ENCODE results near the gene QSOX2.

Gene QSOX2

GRCh38 chr9:136203408-136204144, 42.0 kb downstream of the QSOX2 start:
- DNase-seq (ENCODE audit: low read depth), result no peak

GRCh38 chr9:136202454-136203407, 42.9 kb downstream of the QSOX2 start:
- DNase-seq (ENCODE audit: low read depth), result no peak

DNA sequence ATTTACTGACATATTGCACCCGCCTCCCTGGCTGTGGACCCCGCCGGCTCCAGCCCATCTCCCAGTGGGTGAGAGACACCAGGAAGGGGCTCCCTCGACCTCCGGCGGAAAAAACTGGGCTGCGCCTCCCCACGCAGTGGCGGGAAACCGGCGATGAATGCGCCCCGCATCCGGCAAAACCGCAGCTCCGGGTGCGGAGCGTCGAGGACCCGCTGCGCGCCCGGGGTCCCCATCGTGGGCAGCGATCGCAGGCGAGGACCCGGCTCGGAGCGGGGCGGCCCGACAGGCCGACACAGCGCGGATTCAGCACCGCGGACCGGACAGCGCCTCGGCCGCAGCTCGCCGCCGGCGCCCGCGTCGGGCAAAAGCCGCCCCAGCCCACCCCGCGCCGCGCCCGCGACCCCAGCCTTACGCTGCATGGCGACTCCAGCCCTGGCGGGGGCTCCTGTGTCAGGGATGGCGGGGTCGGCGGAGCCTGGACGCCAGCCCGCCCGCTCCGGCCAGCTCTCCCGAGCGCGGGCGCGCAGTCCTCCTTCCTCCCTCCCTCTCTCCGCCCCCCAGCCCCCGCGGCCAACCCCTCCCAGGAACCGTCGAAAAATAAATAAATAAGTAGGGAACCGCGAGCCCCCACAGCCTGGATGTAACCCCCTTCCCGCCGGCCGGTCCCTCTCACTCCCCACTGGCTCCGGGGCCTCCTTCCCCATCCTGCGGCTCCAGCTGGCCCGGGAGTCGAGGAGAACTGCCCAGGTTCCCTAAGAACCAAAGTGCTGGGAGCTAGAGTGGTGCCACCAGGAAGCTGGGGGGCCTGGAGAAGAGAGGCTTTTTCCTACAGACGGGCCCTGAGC, 43.8 kb downstream of the QSOX2 start:
- DNase-seq (ENCODE audit: low read depth), result no peak

DNA sequence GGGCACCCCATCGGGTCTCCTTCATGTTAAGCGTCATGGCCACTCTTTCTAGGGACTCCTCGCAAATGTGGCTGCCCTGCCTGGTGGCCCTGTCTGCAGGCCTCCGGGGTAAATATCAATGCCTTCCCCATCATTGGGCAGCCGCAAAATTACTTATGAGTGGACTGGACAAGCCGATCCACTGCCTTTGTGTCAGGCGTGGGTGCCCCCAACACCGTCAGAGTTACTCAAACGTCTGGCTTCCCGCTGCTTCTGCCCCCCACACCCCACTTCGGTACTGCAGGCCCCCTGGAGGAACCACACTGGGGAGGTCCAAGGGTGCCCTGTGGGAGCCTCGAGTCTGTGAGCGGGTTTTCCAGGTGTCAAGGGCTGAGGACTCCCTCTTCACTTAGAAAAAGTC, 44.4 kb downstream of the QSOX2 start:
- no peak for DNase-seq (ENCODE audit: low read depth)

GRCh38 chr9:136200424-136200823, 45.2 kb downstream of the QSOX2 start:
- no peak for DNase-seq (ENCODE audit: low read depth)

DNA sequence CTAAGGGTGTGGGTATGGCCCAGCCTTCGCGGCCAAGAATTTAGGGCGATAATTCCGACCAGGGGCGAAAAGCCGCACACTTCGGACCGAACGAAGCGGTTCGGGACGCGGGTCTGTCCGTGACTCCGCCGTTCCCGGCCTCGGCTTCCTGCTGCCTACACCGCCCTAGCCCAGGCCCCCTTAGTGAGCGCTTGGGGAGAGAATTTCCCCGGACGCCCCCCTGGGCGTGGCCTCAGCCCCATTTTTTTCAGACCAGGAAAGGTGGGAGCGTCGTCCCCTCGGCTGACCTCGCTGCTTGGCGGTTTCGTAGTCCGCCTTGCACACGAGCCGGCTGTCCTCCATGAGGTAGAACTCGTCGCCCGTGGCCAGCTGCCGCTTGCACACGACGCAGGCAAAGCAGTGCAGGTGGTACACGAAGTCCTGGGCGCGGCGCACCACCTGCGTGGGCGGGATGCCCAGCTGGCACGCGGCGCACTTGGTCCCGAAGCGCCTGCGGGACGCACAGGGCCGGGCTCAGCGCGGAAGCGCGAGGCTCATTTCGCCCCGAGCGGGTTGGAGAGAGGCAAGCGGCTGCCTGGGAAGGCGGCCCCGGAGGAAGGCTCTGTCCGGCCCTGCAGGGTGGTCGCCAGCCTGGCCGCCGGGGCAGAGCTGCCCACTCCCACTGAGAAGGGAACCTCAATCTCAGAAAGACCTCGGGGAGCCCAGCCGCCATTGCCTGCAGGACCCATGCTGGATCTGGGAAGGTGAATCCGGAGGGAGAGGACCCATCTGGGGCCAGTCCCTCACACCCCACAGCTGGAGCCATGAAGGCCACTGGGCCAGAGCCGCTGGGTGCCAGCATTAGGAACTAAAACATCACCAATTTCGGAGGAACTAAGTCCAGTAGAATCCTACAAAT, 46.0 kb downstream of the QSOX2 start:
- DNase-seq (ENCODE audit: low read depth), result no peak

- DNase-seq (ENCODE audit: low read depth), result no peak
These were observed 47.0 kb downstream of the QSOX2 start for GRCh38 chr9:136198605-136199083.

GRCh38 chr9:136197930-136198604, 47.5 kb downstream of the QSOX2 start:
- no peak for DNase-seq (ENCODE audit: low read depth)

DNA sequence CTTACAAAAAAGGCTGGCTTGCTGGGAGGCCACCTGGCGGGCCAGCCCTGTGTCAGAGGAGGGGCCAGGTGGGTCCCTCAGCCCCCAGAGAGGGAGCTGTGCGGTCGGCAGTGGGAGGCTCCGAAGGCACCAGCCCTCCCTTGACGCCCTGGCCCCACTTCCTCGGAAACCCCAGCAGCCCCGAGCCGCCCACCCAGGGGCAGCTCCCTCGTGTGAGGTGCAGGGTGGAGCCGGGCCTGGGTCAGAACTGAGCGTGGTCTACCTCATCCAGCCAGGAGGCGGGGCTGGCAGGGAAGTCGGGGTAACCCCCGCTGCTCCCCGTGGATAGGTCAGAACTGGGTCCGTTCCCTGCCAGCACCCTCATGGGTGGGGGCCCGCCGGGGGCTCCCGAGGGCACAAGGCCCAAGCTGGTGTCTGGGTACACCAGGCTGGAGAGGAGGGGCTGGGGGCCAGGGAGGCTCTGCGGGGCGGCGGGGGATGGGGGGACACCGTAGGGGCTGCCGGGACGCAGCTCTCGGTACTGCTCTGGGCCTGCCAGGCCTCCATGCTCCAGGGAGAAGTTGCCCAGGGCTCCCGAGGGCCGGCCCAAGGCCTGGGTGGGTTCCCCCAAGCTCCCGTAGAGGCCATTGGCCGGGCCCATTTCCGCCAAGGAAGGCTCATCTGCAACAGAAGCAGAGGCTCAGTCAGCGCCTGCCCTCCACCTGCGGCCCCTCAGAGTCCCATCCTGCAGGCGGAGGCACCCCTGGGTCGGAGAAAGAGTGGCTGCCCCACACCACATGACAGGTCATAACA, 48.3 kb downstream of the QSOX2 start:
- no peak for DNase-seq (ENCODE audit: low read depth)

GRCh38 chr9:136196404-136197083, 49.1 kb downstream of the QSOX2 start:
- no peak for DNase-seq (ENCODE audit: low read depth)

DNA sequence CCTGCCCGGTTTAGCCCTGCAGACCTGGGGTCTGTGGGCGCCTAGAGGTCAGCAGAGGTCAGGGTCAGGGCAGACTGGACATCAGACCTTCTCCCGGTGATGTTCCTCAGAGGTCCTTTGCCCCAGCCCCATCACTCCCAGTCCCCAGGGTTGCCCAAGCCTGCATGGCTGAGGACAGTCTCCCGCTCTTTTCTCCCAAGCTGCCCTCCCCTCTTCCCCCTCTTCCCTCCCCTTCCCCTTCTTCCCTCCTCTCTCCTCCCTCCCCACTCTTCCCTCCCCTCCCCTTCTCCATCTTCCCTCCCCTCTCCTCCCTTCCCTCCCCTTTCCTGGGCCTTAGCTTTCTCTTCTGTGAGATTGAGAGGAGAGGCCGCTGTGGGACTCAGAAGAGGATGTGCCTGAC, 51.1 kb downstream of the QSOX2 start:
- no peak for DNase-seq (ENCODE audit: low read depth)

- DNase-seq (ENCODE audit: low read depth), result no peak
These were observed 51.7 kb downstream of the QSOX2 start for GRCh38 chr9:136193891-136194279.

- DNase-seq (ENCODE audit: low read depth), result no peak
These were observed 52.3 kb downstream of the QSOX2 start for GRCh38 chr9:136193127-136193890.

DNA sequence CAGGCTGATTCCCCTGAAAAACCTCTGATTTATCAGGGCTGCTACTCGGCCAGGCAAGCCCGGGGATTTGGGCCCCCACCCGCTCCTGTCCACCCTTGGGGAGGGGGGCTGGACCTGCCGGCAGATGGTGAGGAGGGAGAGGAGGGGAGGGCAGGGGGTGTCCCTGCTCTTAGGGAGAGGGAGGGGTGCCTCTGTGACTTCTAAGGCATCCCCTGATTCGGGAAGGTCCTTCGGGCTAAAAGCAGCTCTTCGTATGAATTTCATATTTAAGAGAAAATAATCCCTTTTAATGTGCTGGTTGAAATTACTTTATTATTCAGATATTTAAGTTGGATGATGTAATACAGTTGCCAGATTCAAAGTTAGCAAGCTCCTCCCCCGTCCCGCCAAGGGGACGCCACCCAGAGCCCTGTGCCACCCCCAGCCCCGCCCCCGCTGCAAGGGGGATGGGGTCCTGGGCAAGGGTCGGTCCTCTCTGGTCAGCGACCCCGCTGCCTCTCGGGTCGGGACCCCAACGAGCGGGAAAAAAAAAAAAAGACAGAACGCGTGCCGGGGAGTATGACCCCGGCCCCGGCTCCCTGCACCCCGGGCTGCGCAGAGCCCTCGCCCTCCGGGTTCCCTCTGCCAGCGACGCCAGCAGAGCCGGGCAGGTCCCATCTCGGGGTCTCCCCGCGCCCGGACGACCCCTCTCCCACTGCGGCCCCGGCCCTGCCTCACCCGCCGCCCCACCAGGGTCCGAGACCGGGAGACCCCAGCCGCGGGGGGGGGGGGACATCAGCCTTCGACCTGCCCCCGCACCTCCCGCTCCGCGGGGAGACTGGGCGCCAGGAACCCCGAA, 53.1 kb downstream of the QSOX2 start:
- DNase-seq (ENCODE audit: low read depth), result no peak

DNA sequence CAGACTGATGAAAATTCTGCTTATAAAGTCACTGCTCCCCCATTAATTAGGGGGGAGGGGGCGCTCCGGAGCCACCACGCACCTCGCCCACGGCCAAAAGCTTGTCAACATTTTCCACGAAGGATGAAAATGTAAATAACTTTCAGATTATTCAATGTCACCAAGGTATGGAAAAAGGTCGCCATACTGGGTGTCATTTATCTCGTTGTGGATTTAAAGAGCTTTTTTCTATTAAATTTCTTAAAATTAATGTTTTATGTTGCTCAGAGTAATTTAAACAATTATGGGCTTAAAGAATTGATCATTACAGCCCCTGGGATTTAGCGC, 53.7 kb downstream of the QSOX2 start:
- no peak for DNase-seq (ENCODE audit: low read depth)

- no peak for DNase-seq (ENCODE audit: low read depth)
These were observed 54.3 kb downstream of the QSOX2 start for GRCh38 chr9:136191099-136191959.

DNA sequence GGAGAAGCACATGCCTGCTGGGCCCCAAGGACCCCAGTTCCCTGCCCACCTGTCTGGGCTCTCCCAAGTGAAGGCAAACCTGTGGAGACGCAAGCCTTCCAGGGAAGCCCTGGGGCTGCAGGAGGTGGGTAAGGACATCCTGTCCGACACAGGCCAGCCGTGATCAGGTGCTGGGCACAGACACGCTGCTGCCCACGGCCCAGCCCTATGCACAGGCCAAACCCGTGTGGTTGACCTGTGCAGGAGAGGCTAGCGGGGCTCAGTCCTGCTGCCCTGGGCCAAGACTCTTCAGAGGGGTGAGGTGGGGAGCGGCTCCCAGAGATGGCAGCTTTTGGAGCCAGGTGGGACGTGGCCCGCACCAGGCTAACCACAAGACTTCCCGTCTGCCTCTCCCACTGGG, 55.0 kb downstream of the QSOX2 start:
- DNase-seq (ENCODE audit: low read depth), result no peak

All from GM04504 (cell line).